GM06990 (cell line): ENCODE measurements around the gene ZNF337.

Experiments
- DNase-seq: peaks from one replicate; pipeline ENCODE4 v3.0.0-alpha.2; 2011; ENCODE audit not compliant: insufficient read length; ENCODE audit errors: extremely low read depth
- H3K27me3 ChIP-seq: replicated peaks from 2 replicates; pipeline ENCODE4 v1.6.0; 2011; ENCODE audit warnings: low read length; ENCODE audit not compliant: control insufficient read depth, insufficient read depth
- H3K36me3 ChIP-seq: 2 replicates; pipeline ENCODE4 v1.5.1; 2011; ENCODE audit warnings: low read length; ENCODE audit not compliant: control insufficient read depth, insufficient read depth
- H3K4me3 ChIP-seq: replicated peaks from 2 replicates; pipeline ENCODE4 v1.5.1; 2011; ENCODE audit warnings: low read depth, mild to moderate bottlenecking, control low read depth, low read length
- TF ChIP-seq, protein P1 (sequence below): IDR thresholded peaks from 2 replicates; pipeline ENCODE4 v1.5.1; 2011; ENCODE audit warnings: low read length, control low read depth, mild to moderate bottlenecking, inconsistent platforms; ENCODE audit not compliant: insufficient read depth, poor library complexity, severe bottlenecking

Gene ZNF337

DNA sequence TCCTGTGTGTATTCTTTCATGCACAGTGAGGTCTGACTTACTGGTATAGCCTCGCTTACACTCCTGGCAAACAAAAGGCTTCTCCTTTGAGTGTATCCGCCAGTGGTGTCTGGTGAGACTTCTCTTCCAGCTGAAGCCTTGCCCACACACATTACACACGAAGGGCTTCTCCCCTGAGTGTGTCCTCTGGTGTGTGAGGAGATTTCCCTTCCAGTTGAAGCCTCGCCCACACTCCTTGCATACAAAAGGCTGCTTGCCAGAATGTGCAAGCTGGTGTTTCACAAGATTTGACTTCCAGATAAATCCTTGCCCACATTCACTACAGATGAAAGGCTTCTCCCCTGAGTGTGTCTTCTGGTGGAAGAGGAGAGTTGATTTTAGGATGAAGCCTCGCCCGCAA lies 21.5 kb downstream of the ZNF337 start:
- Histone ChIP-seq H3K27me3 (no peaks in the 10 kb centered on the region), H3K36me3 (peaks cover 22% of the 10 kb centered on the region), H3K4me3 (no peak overlapping the region)
- TF ChIP-seq, protein P1, sequence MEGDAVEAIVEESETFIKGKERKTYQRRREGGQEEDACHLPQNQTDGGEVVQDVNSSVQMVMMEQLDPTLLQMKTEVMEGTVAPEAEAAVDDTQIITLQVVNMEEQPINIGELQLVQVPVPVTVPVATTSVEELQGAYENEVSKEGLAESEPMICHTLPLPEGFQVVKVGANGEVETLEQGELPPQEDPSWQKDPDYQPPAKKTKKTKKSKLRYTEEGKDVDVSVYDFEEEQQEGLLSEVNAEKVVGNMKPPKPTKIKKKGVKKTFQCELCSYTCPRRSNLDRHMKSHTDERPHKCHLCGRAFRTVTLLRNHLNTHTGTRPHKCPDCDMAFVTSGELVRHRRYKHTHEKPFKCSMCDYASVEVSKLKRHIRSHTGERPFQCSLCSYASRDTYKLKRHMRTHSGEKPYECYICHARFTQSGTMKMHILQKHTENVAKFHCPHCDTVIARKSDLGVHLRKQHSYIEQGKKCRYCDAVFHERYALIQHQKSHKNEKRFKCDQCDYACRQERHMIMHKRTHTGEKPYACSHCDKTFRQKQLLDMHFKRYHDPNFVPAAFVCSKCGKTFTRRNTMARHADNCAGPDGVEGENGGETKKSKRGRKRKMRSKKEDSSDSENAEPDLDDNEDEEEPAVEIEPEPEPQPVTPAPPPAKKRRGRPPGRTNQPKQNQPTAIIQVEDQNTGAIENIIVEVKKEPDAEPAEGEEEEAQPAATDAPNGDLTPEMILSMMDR = no peak
- DNase-seq = no peak

DNA sequence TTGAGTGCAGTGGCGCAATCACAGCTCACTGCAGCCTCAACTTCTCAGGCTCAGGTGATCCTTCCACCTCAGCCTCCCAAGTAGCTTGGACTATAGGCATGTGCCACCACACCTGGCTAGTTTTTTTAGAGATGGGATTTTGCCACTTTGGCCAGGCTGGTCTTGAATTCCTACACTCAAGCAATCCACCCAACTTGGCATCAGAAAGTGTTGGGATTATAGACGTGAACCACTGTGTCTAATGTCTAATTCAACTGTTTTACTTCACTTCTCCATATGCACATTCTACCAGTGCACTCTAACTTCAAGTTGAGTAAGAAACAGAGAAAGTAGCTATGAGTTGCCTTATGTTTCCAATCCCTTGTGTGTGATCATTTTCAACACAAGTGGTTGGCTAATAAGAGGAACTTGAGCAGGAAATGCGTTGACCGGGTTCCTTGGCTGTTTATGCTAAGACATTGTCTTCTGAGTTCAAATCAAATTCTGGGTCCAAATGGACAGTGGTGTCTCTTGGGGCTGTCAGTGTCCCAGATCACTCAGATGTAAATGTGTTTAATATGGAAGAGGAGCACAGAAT lies 23.9 kb downstream of the ZNF337 start:
- TF ChIP-seq, protein P1 = no peak
- Histone ChIP-seq H3K4me3 (no peak overlapping the region), H3K27me3 (no peaks in the 10 kb centered on the region), H3K36me3 (peaks cover 22% of the 10 kb centered on the region)
- no peak for DNase-seq

DNA sequence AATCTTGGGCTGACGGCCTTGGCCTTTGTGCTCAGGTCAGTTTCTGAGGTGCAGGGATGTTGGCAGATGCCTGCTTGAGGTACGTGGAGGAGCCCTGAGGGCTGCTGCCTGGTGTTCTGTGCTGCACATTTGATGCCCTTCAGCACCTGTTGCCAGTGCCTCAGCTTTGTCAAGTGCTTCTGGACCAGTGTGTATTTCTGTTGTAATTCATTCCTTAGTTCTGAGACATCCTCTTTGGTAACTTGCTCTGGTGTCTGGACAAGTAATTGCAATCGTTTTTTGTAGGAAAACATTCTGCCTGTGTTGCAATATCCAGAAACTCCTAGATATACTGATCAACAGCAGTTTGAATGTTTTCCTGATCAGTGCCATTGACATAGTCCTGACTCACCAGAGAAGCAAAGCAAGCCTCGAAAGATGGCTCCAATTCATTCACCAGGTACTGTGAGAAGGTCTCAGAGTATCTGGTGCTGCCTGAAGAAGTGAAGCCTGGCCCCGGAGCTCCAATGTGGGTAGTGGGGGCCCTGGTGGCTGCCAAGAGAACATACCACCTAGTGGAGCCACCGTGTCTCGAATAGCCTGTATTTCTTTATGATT lies 26.7 kb downstream of the ZNF337 start:
- TF ChIP-seq, protein P1 = no peak
- DNase-seq = no peak
- Histone ChIP-seq H3K27me3 (no peaks in the 10 kb centered on the region), H3K36me3 (peaks cover 9% of the 10 kb centered on the region), H3K4me3 (no peak overlapping the region)

DNA sequence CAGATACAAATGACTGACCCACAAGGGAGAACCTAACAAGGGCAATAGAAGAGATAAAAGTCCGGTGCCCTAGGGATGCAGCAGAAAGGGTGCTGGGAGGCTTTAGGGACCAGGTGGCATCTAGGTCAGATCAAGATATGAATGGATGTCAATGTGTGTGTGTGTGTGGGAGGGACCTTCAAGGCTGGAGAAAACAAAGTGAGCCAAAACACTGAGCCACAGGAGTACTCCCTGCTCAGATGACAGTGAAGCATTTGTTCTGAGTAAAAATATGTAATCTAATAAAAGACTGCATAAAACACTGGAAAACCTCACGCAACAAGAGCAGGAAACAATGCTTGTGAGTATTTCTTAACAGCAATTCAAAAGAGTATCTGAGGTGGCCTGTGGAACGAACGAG lies 28.2 kb downstream of the ZNF337 start:
- no peaks in the 10 kb centered on the region for H3K27me3 ChIP-seq
- TF ChIP-seq, protein P1 = no peak
- 0 out of 2 replicates have a peak, but pooled peaks cover 3% of the 10 kb centered on the region for H3K36me3 ChIP-seq
- no peak for DNase-seq
- H3K4me3 ChIP-seq = no peak overlapping the region

DNA sequence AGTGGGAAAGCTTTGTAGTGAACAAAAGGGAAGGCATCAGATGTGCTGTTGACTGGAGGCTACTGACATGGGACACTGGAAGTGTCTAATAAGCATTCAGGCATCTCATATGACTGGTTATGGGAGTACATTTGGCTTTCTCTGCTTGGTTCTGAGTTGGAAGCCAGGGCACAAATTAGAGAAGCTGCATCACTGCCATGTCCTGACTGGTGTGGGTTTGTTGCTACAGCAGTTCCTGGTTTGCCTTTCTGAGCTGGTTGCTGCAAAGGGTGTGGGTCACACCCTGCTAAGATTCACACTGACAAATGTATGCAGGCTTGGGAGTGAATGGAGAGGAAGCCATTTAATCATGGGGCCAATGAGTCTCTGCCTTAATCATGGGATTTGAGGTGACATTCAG lies 36.7 kb downstream of the ZNF337 start:
- TF ChIP-seq, protein P1 = no peak
- no peak for DNase-seq
- H3K4me3 ChIP-seq = no peak overlapping the region
- H3K36me3 ChIP-seq = no peaks in the 10 kb centered on the region
- H3K27me3 ChIP-seq = no peaks in the 10 kb centered on the region
